Stimulated activated CD4-positive, alpha-beta T cell treated with anti-CD3 and anti-CD28 coated beads, Interleukin-15, amount 100 ng/mL, for 48 hours (primary cell): ENCODE results near the gene SPG21.

ENCODE experiments used
- DNase-seq, 2 donors: peaks; one replicate each; pipeline ENCODE4 v3.0.0-alpha.2; 2020; ENCODE audit warnings: low read depth in 2 of 2

The SPG21 gene

GRCh38 chr15:64991536-64992135, 1.9 kb upstream of the SPG21 start:
- DNase-seq = no peak

DNA sequence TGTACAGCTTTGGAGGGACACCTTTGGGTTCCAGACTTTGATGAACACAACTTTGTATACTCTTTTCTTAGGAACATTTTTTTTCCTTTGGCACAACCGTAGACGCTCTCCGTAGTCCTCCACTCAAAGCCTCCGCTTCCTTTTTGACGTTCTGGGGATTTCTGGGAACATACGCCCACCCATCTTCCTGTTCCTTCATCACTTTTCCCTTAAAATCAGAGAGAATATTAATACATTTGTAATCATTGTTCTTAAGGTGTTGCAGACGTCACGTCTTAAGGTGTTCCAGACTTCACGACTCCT, 405 bp upstream of the SPG21 start:
- DNase-seq = no peak

- no peak for DNase-seq
Observed at GRCh38 chr15:64987136-64987535, 2.6 kb downstream of the SPG21 start.

DNA sequence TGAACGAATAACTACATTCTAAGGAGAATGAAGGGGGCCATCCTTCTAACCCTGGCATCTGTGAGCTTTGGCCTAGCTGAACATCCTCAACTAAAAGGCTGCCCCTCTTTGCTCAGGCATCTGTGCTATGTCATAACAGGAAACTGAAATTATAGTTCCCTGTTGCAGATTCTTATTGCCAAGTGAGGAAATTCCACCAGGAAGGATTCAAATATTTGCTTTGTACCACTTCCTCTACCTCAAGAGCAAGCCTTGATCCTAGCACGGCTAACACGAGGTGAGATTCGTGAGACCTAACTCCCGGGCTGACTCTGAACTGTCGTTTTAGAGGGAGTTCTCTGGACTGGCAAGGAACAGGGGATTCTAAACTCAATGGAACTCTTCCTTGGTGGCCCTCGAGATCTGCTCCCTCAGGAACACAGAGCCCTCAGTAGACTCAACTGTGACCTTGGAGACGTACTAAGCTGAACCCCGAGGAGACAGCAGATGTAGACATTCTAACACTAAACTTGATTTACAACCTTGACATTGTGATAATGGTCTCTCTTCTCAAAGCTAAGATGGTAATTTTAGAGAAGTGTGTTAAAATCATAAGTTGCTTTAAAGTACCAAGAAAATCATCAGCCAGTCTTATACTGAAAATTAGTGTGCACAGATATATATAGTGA, 4.2 kb downstream of the SPG21 start:
- no peak for DNase-seq

GRCh38 chr15:64982472-64982871, 7.2 kb downstream of the SPG21 start:
- DNase-seq = no peak

DNA sequence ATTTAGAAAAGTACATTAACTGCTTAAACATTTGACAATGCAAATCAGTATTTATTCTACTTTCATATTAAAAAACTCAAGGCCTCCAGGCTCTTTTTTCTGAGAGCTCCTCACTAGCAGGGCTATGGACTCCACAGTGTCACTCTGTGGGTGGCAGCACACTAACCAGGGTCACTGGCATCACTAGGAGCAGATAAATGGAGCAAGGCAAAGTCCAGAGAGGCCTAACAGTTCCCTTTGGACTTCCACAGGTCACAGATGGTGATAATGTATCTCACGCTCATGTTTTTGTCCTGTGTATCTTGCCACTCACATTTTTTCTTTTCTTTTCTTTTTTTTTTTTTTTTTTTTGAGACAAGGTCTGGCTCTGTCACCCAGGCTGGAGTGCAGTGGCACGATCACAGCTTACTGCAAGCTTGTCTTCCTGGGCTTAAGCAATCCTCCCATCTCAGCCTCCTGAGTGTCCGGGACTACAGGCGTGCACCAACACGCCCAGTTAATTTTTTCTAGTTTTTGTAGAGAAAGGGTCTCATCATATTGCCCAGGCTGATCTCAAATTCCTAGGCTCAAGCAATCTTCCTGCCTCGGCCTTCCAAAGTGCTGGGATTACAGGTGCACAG, 7.8 kb downstream of the SPG21 start:
- DNase-seq = no peak

- no peak for DNase-seq
Observed at GRCh38 chr15:64979252-64979710, 10.4 kb downstream of the SPG21 start.

GRCh38 chr15:64975390-64975789, 14.3 kb downstream of the SPG21 start:
- no peak for DNase-seq

DNA sequence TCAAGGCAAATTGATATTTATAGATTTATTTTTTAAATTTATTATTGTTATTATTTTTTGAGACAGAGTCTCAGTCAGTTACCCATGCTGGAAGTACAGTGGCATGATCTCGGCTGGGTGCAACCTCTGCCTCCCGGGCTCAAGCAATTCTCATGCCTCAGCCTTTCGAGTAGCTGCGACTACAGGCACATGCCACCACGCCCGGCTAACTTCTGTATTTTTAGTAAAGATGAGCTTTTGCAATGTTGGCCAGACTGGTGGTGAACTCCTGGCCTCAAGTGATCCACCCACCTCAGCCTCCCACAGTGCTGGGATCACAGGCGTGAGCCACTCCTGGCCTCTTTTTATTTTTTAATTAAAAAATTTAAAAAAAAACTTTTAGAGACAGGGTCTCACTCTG, 19.0 kb downstream of the SPG21 start:
- no peak for DNase-seq

- no peak for DNase-seq
Observed at GRCh38 chr15:64969401-64969800, 20.3 kb downstream of the SPG21 start.

DNA sequence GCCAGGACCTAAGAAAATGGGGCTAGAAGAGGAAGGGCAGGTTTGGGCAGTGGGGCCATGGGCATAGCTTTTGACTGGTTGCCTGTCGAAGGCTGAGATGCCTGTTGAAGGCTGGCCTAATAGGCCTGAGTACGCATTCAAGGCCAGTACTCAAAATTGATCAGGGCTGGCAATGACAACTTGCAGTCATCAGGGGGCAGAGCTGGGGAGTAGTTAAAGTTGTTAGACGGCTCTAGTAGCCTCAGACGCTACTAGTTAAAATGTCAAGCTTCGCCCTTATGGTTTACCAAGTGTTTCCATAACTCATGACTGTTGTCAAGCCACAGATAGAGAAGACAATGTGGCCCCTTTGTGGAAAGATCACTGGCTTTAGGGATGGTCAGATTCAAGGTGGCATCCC, 28.7 kb downstream of the SPG21 start:
- DNase-seq = no peak

DNA sequence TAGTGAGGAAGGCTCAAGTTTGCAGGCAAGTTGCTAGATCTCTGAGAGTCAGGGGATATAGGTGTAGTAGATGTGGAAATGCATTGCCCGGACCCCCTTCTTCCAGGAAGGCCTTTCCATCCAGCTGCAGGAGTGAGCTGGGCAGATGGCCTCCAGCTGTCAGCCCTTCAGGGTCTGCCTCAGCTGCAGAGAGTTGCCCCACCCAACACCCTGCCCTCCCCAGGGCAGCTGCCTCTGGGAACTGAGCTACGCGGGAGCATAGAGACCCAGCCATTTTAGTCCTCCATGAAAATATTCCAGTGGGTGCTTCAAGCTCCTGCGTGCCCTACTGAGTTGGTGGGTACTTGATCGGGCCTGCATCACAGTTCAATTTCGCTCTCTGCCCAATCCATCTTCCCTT, 29.6 kb downstream of the SPG21 start:
- no peak for DNase-seq

DNA sequence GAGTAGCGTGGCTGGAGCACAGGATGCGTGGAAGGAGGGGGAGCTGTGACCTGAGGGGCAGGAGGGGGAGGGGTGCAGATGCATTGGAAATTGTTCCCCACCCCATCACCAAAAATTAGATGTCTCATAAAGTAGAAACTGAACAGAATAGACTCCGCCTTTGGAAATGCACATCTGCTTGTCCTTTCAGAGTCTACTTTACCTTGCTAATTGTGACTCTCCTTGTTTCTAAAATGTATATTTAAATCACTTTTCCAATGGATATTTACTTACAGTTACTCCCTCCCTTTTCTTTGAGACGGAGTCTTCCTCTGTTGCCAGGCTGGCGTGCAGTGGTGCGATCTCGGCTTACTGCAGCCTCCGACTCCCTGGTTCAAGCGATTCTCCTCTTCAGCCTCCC, 30.6 kb downstream of the SPG21 start:
- no peak for DNase-seq

DNA sequence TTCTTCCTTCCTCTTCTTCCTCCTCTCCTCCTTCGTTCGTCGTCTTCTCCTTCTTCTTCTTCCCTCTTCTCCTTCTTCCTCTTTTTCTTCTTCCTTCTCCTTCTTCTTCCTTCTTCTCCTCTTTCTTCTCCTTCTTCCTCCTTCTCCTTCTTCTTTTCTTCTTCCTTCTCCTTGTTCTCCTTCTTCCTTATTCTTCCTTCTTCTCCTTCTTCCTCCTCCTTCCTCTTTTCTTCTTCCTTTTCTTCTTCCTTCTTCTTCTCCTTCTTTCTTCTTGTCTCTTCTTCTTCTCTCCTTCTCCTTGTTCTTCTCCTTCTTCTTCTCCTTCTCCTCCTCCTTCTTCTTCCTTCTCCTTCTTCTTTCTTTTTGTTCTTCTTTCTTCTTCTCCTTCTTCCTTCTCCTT, 35.3 kb downstream of the SPG21 start:
- DNase-seq = no peak

- DNase-seq = no peak
Observed at GRCh38 chr15:64951777-64952418, 37.8 kb downstream of the SPG21 start.

DNA sequence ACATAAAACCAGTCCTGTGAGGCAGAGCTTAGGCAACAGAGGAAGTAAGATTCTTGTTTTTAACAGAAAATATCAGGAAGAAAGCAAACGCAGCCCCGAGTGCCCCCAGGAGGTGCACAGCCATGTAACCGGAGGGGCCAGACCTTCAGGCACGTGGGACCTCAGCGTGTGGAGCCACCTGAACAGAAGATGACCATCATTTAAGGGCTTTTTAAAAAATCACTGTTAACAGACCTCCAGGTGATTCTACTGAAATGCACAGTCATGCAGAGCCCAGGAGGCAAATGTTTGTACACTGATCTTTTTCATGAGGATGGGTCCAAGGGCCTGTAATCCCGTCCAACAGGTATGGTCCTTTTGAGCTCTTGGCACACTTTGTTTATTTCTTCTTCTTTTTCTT, 38.8 kb downstream of the SPG21 start:
- DNase-seq = no peak

- no peak for DNase-seq
Observed at GRCh38 chr15:64949383-64950186, 40.1 kb downstream of the SPG21 start.

GRCh38 chr15:64948916-64949315, 40.8 kb downstream of the SPG21 start:
- no peak for DNase-seq

DNA sequence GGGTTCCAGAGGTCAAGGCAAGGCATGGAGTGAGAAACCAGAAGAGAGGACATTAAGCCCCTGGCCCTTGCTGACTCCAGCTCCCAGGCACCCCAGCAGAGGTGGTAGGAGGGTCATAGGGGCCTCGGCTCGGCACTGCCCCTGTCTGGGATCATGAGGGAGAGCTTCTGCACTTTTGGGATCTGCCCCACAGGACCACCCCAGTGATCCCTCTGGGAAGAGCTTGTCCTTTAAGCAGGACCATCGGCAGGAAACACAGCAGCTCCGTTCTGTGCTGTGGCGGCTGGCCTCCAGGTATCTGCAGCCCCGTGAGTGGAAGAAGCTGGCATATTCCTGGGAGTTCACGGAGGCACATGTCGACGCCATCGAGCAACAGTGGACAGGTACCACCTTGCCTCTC, 42.5 kb downstream of the SPG21 start:
- DNase-seq = no peak

- DNase-seq = no peak
Observed at GRCh38 chr15:64944961-64945360, 44.8 kb downstream of the SPG21 start.

- no peak for DNase-seq
Observed at GRCh38 chr15:64943512-64944225, 46.0 kb downstream of the SPG21 start.

- no peak for DNase-seq
Observed at GRCh38 chr15:64942356-64942755, 47.4 kb downstream of the SPG21 start.
